Measurements from ENCODE around the gene FAXDC2. TPM values are rescaled to one million over a fixed set of nuclear protein-coding genes. Genes with fewer than 3 reads are reported as not detected.

The FAXDC2 gene
- total and polyA plus RNA-seq, 2 donors from 2014 or later, result 14.1 to 18.3 TPM

- intact Hi-C loops (cut with DNase I), result loop anchor here (5.0 kb wide), 1 partner anchor 160 kb away; no protein-coding TSS in a partner anchor
- no peaks in the 10 kb centered on the region for H3K27me3 ChIP-seq (ENCODE audit: control insufficient read depth, insufficient read depth, low read length)
- H3K4me1 ChIP-seq (ENCODE audit: control insufficient read depth in 2 of 3, insufficient read depth in 2 of 3, low read depth in 1 of 3, low read length in 3 of 3), result peaks cover 0 to 11% (median 8%) of the 10 kb centered on the region in 3 donors
- FAIRE-seq (no peak), DNase-seq (peak in 3 of 5 donors; percentile 62 to 78 (median 65))
- H3K36me3 ChIP-seq (ENCODE audit: control insufficient read depth in 2 of 3, insufficient read depth in 3 of 3, low read length in 3 of 3), result peaks cover 12 to 53% (median 36%) of the 10 kb centered on the region in 3 donors
- no peaks in the 10 kb centered on the region for H3K9me3 ChIP-seq (ENCODE audit: control insufficient read depth in 2 of 3, insufficient read depth in 1 of 3, low read length in 3 of 3)
- no peak overlapping the region for H3K9ac ChIP-seq (ENCODE audit: low read length in 3 of 3)
- H3K27ac ChIP-seq (ENCODE audit: low read depth in 2 of 2, low read length in 2 of 2), result no peak overlapping the region
- H3K4me3 ChIP-seq (ENCODE audit: low read length in 3 of 3), result no peak overlapping the region
- peak; percentile 76 for TF ChIP-seq CTCF (IDR thresholded peaks at IDR 0.05; ENCODE audit: borderline replicate concordance, extremely low read depth, insufficient read depth)
These were observed 38.5 kb downstream of the FAXDC2 start for GRCh38 chr5:154811653-154812465.

GRCh38 chr5:154811239-154811638 is 39.2 kb downstream of the FAXDC2 start:
- H3K36me3 ChIP-seq (ENCODE audit: control insufficient read depth in 2 of 3, insufficient read depth in 3 of 3, low read length in 3 of 3), result peaks cover 12 to 59% (median 33%) of the 10 kb centered on the region in 3 donors
- H3K9me3 ChIP-seq (ENCODE audit: control insufficient read depth in 2 of 3, insufficient read depth in 1 of 3, low read length in 3 of 3), result no peaks in the 10 kb centered on the region
- peaks cover 0 to 11% (median 8%) of the 10 kb centered on the region in 3 donors for H3K4me1 ChIP-seq (ENCODE audit: control insufficient read depth in 2 of 3, insufficient read depth in 2 of 3, low read depth in 1 of 3, low read length in 3 of 3)
- no peaks in the 10 kb centered on the region for H3K27me3 ChIP-seq (ENCODE audit: control insufficient read depth, insufficient read depth, low read length)
- H3K27ac ChIP-seq (ENCODE audit: low read depth in 2 of 2, low read length in 2 of 2), result no peak overlapping the region
- H3K9ac ChIP-seq (ENCODE audit: low read length in 3 of 3), result no peak overlapping the region
- intact Hi-C loops (cut with DNase I), result loop anchor here (5.0 kb wide), 1 partner anchor 159 kb away; no protein-coding TSS in a partner anchor
- no peak for FAIRE-seq
- TF ChIP-seq CTCF (IDR thresholded peaks at IDR 0.05; ENCODE audit: borderline replicate concordance, extremely low read depth, insufficient read depth), result no peak
- H3K4me3 ChIP-seq (ENCODE audit: low read length in 3 of 3), result no peak overlapping the region
- no peak for DNase-seq

GRCh38 chr5:154806176-154806575 is 44.2 kb downstream of the FAXDC2 start:
- no peak for DNase-seq
- Histone ChIP-seq H3K9me3 (ENCODE audit: control insufficient read depth in 2 of 3, insufficient read depth in 1 of 3, low read length in 3 of 3) (no peaks in the 10 kb centered on the region), H3K4me3 (ENCODE audit: low read length in 3 of 3) (no peak overlapping the region), H3K27ac (ENCODE audit: low read depth in 2 of 2, low read length in 2 of 2) (no peak overlapping the region), H3K27me3 (ENCODE audit: control insufficient read depth, insufficient read depth, low read length) (no peaks in the 10 kb centered on the region), H3K4me1 (ENCODE audit: control insufficient read depth in 2 of 3, insufficient read depth in 2 of 3, low read depth in 1 of 3, low read length in 3 of 3) (no peaks in the 10 kb centered on the region), H3K9ac (ENCODE audit: low read length in 3 of 3) (no peak overlapping the region), H3K36me3 (ENCODE audit: control insufficient read depth in 2 of 3, insufficient read depth in 3 of 3, low read length in 3 of 3) (peaks cover 24 to 72% (median 58%) of the 10 kb centered on the region in 3 donors)
- no peak for TF ChIP-seq CTCF (IDR thresholded peaks at IDR 0.05; ENCODE audit: borderline replicate concordance, extremely low read depth, insufficient read depth)
- intact Hi-C loops (cut with DNase I), result no loop called here
- no peak for FAIRE-seq
